NCI-H526 (cell line): ENCODE measurements around the gene CTDP1.

Experiments
- DNase-seq, 2 experiments: peaks; one replicate each; lab custom pipeline; 2025; lab: John Stamatoyannopoulos, UW

The CTDP1 gene

GRCh38 chr18:79797518-79798345, 118.1 kb downstream of the CTDP1 start, which contains the start of gene KCNG2:
Gene KCNG2 (plus strand): TSS chr18:79797938. CDS start chr18:79863668, 65,730 bp downstream.
- peak in 1 of 2 experiments; percentile 38 for DNase-seq

GRCh38 chr18:79798346-79798998, 118.9 kb downstream of the CTDP1 start:
- no peak for DNase-seq

GRCh38 chr18:79798999-79799370, 119.4 kb downstream of the CTDP1 start:
- peak in 1 of 2 experiments; percentile 23 for DNase-seq

GRCh38 chr18:79799619-79800370, 120.2 kb downstream of the CTDP1 start:
- no peak for DNase-seq

- DNase-seq: no peak
Observed at GRCh38 chr18:79800371-79801180, 121.0 kb downstream of the CTDP1 start.

- DNase-seq: no peak
Observed at GRCh38 chr18:79801217-79801616, 121.6 kb downstream of the CTDP1 start.

GRCh38 chr18:79801641-79802040, 122.0 kb downstream of the CTDP1 start:
- DNase-seq: no peak

GRCh38 chr18:79802298-79802697, 122.7 kb downstream of the CTDP1 start:
- DNase-seq: no peak

- no peak for DNase-seq
Observed at GRCh38 chr18:79803611-79804051, 124.0 kb downstream of the CTDP1 start.
